Right lobe of liver (tissue), 6 donors: ENCODE results near the gene CDYL. TPM values are rescaled to one million over a fixed set of nuclear protein-coding genes. Genes with fewer than 3 reads are reported as not detected.

Experiments used
- ATAC-seq, 4 donors: fragments of 200-7000 bp; cut with Tn5 transposase; one replicate each; pipeline ENCODE4 v1.9.1; 2020; ENCODE audit warnings: mild to moderate bottlenecking in 4 of 4, moderate library complexity in 4 of 4
- DNase-seq, 3 donors: peaks; one replicate each; pipeline ENCODE4 v3.0.0-alpha.2; 2020
- H3K27ac ChIP-seq, 3 donors: fragments of 200-600 bp; one replicate each; pipeline ENCODE4 v1.8.0; 2022
- H3K27me3 ChIP-seq, 2 donors: fragments of 200-600 bp; one replicate each; pipeline ENCODE4 v1.8.0; 2022
- H3K36me3 ChIP-seq, 4 donors: fragments of 200-600 bp; sonication (generic) in 1 of 4; one replicate each; pipeline versions ENCODE4 v1.5.1 to v1.8.0; 2017 to 2022; ENCODE audit warnings: control low read depth in 1 of 4
- H3K4me1 ChIP-seq, 4 donors: fragments of 200-600 bp; sonication (generic) in 1 of 4; one replicate each; pipeline versions ENCODE4 v1.5.1 to v1.8.0; 2017 to 2022; ENCODE audit warnings: control low read depth in 1 of 4
- H3K4me3 ChIP-seq, 3 donors: fragments of 200-600 bp; one replicate each; pipeline ENCODE4 v1.8.0; 2022
- H3K9me3 ChIP-seq, 4 donors: fragments of 200-600 bp; sonication (generic) in 1 of 4; one replicate each; pipeline versions ENCODE4 v1.5.1 to v1.8.0; 2017 to 2022; ENCODE audit warnings: control low read depth in 1 of 4
- CTCF ChIP-seq, 4 donors: fragments of 200-600 bp in 3 of 4; fragments of 450-650 bp in 1 of 4; IDR thresholded peaks; one replicate each; pipeline versions ENCODE4 v1.5.1 to v1.8.0; 2016 to 2022; ENCODE audit warnings: antibody characterized with exemption in 4 of 4, mild to moderate bottlenecking in 2 of 4
- POLR2A ChIP-seq: fragments of 450-650 bp; IDR thresholded peaks from one replicate; pipeline ENCODE4 v1.6.1; 2017; ENCODE audit warnings: antibody characterized with exemption, mild to moderate bottlenecking
- WGBS: methylation state at CpG from one replicate; pipeline ENCODE4 v1.1.6; 2018; ENCODE audit warnings: low coverage, low lambda C conversion rate; ENCODE audit not compliant: insufficient coverage; ENCODE audit errors: missing lambda C conversion rate; 5-methylcytosine and 5-hydroxymethylcytosine counted together
- intact Hi-C, 2 donors: fragments of 100-400 bp; cut with DNase I; formaldehyde crosslinking; loops; one replicate each; pipeline versions ENCODE4 v1.11.2 to v1.14.1; 2022
- total RNA-seq, 6 experiments: library from RNA; depleted of rRNA in 2 of 6; stranded (reverse); fragments of >200 nt in 2 of 6; fragmentation: NEBNext Ultra II Directional in 3 of 6; extraction: Animal tissue kit (Norgen Biotek cat#: 25700) in 3 of 6; gene quantifications; one replicate each; pipeline versions ENCODE4 v1.1.0 to v1.2.4, GENCODE V29; 2016 to 2023
- donor health status: DM: no; HTN: yes; CAD: no.
- donor health status: DM: no; HTN: no; CAD: no.
- donor health status: DM: no; HTN: no; CAD: no.
- donor health status: DM: no; HTN: yes; CAD: no.
- donor health status: DM: no; HTN: yes; CAD: no.

The CDYL gene
- total RNA-seq, 6 experiments from 2014 or later, result 5.0 to 16.1 (median 13.1) TPM

- no peak for TF ChIP-seq CTCF (IDR thresholded peaks at IDR 0.05)
- TF ChIP-seq POLR2A, result no peak
- DNase-seq (peak in 2 of 3 donors; percentile 51 to 63), ATAC-seq (peak; percentile 1 to 10 (median 4))
- H3K27ac ChIP-seq, result no peak overlapping the region
- 9% methylated on average over 34 of the region's 47 CpGs for WGBS
- intact Hi-C loops, result no loop called here
- peak overlapping the region; percentile 42 to 74 (median 62) for H3K4me3 ChIP-seq
- peaks cover 0 to 7% (median 0%) of the 10 kb centered on the region in 4 donors for H3K4me1 ChIP-seq
- H3K36me3 ChIP-seq, result no peaks in the 10 kb centered on the region
- no peaks in the 10 kb centered on the region for H3K27me3 ChIP-seq
- no peaks in the 10 kb centered on the region for H3K9me3 ChIP-seq
Observed at GRCh38 chr6:4774715-4775493, 1.3 kb upstream of the CDYL start.

- Histone ChIP-seq H3K27ac (peak overlapping the region in 1 of 3 donors; percentile 60), H3K9me3 (no peaks in the 10 kb centered on the region), H3K4me1 (peaks cover 0 to 7% (median 0%) of the 10 kb centered on the region in 4 donors), H3K27me3 (no peaks in the 10 kb centered on the region), H3K36me3 (no peaks in the 10 kb centered on the region), H3K4me3 (peak overlapping the region; percentile 54 to 74 (median 62))
- DNase-seq, result peak; percentile 81 to 83 (median 82)
- WGBS, result no CpG with 5 or more reads among the region's 88 CpGs
- intact Hi-C loops, result no loop called here
- TF ChIP-seq CTCF (IDR thresholded peaks at IDR 0.05) (peak; percentile 19 to 28 (median 22)), POLR2A (no peak)
- peak; percentile 78 to 90 (median 82) for ATAC-seq
Observed at GRCh38 chr6:4775494-4776130, 592 bp upstream of the CDYL start.

- Histone ChIP-seq H3K4me3 (peak overlapping the region; percentile 57 to 74 (median 59)), H3K4me1 (peaks cover 0 to 7% (median 0%) of the 10 kb centered on the region in 4 donors), H3K27me3 (no peaks in the 10 kb centered on the region), H3K36me3 (no peaks in the 10 kb centered on the region), H3K9me3 (no peaks in the 10 kb centered on the region), H3K27ac (peak overlapping the region in 1 of 3 donors; percentile 61)
- 0% methylated on average over 22 of the region's 107 CpGs for WGBS
- peak in 3 of 4 donors; percentile 0 to 43 (median 1) for ATAC-seq
- peak in 2 of 3 donors; percentile 52 to 60 for DNase-seq
- intact Hi-C loops, result no loop called here
- no peak for TF ChIP-seq CTCF (IDR thresholded peaks at IDR 0.05)
- TF ChIP-seq POLR2A, result no peak
Observed at GRCh38 chr6:4776493-4777393, 539 bp downstream of the CDYL start.

- ATAC-seq, result no peak
- DNase-seq, result no peak
- intact Hi-C loops, result no loop called here
- H3K4me1 ChIP-seq, result peaks cover 0 to 11% (median 0%) of the 10 kb centered on the region in 4 donors
- WGBS, result 14% methylated on average over 9 of the region's 9 CpGs
- no peaks in the 10 kb centered on the region for H3K27me3 ChIP-seq
- no peak for TF ChIP-seq POLR2A
- TF ChIP-seq CTCF (IDR thresholded peaks at IDR 0.05), result no peak
- no peaks in the 10 kb centered on the region for H3K36me3 ChIP-seq
- peak overlapping the region; percentile 57 to 74 (median 59) for H3K4me3 ChIP-seq
- no peak overlapping the region for H3K27ac ChIP-seq
- H3K9me3 ChIP-seq, result no peaks in the 10 kb centered on the region
Observed at GRCh38 chr6:4777394-4777935, 1.3 kb downstream of the CDYL start.
